ENCODE measurements around the gene EIPR1.

Gene EIPR1

GRCh38 chr2:3238951-3239841 lies 138.4 kb downstream of the EIPR1 start:
- no peak for DNase-seq

- DNase-seq, result no peak
Measured at GRCh38 chr2:3236300-3237045, 141.1 kb downstream of the EIPR1 start.

GRCh38 chr2:3233877-3234276 lies 143.7 kb downstream of the EIPR1 start:
- no peak for DNase-seq

GRCh38 chr2:3229221-3229620 lies 148.4 kb downstream of the EIPR1 start:
- DNase-seq, result no peak

- DNase-seq, result no peak
Measured at GRCh38 chr2:3224681-3225080, 152.9 kb downstream of the EIPR1 start.

GRCh38 chr2:3223080-3223923 lies 154.3 kb downstream of the EIPR1 start:
- DNase-seq, result no peak

- no peak for DNase-seq
Measured at GRCh38 chr2:3222636-3223035, 155.0 kb downstream of the EIPR1 start.

- no peak for DNase-seq
Measured at GRCh38 chr2:3219536-3219935, 158.1 kb downstream of the EIPR1 start.

- no peak for DNase-seq
Measured at GRCh38 chr2:3217646-3218045, 160.0 kb downstream of the EIPR1 start.

- DNase-seq, result no peak
Measured at GRCh38 chr2:3216841-3217495, 160.7 kb downstream of the EIPR1 start.

- peak; percentile 87 for DNase-seq
Measured at GRCh38 chr2:3214806-3215404, 162.7 kb downstream of the EIPR1 start.

GRCh38 chr2:3214065-3214464 lies 163.6 kb downstream of the EIPR1 start:
- no peak for DNase-seq

GRCh38 chr2:3212984-3213383 lies 164.6 kb downstream of the EIPR1 start:
- DNase-seq, result no peak

GRCh38 chr2:3212061-3212362 lies 165.6 kb downstream of the EIPR1 start:
- DNase-seq, result no peak

- no peak for DNase-seq
Measured at GRCh38 chr2:3211256-3212060, 166.2 kb downstream of the EIPR1 start.

GRCh38 chr2:3210257-3210656 lies 167.4 kb downstream of the EIPR1 start:
- no peak for DNase-seq

GRCh38 chr2:3209258-3209657 lies 168.4 kb downstream of the EIPR1 start:
- no peak for DNase-seq

GRCh38 chr2:3208591-3208990 lies 169.0 kb downstream of the EIPR1 start:
- DNase-seq, result no peak

- no peak for DNase-seq
Measured at GRCh38 chr2:3208179-3208578, 169.4 kb downstream of the EIPR1 start.

GRCh38 chr2:3207091-3207491 lies 170.5 kb downstream of the EIPR1 start:
- DNase-seq, result no peak

- DNase-seq, result no peak
Measured at GRCh38 chr2:3205845-3206244, 171.8 kb downstream of the EIPR1 start.
